CD14-positive monocyte (primary cell): Measurements from ENCODE around the gene CIBAR2. TPM values are rescaled to one million over a fixed set of nuclear protein-coding genes. Genes with fewer than 3 reads are reported as not detected.

ENCODE experiments used
- DNase-seq, 3 donors: peaks; one replicate each; pipeline ENCODE4 v3.0.0-alpha.2; 2011 to 2022
- H2AFZ ChIP-seq: 2 replicates; pipeline ENCODE4 v1.6.0; 2012; ENCODE audit warnings: mild to moderate bottlenecking, low read depth, low read length, inconsistent platforms; ENCODE audit not compliant: insufficient read depth, poor library complexity, severe bottlenecking
- H3K27ac ChIP-seq, 2 donors: 1 replicate in 1 of 2; 2 replicates in 1 of 2; pipeline ENCODE4 v1.5.1; 2012 to 2013; ENCODE audit warnings: low read length in 2 of 2, control low read depth in 1 of 2, inconsistent platforms in 1 of 2, low read depth in 1 of 2, mild to moderate bottlenecking in 1 of 2
- H3K27me3 ChIP-seq, 2 donors: one replicate each; pipeline versions ENCODE4 v1.6.0 to v1.6.1; 2011 to 2013; ENCODE audit warnings: low read length in 2 of 2; ENCODE audit not compliant: control insufficient read depth in 2 of 2, insufficient read depth in 2 of 2
- H3K36me3 ChIP-seq, 2 donors: replicated peaks in 1 of 2; 1 replicate in 1 of 2; 2 replicates in 1 of 2; pipeline versions ENCODE4 v1.5.1 to v1.6.1; 2012 to 2013; ENCODE audit warnings: low read length in 2 of 2, control low read depth in 1 of 2, inconsistent platforms in 1 of 2, mild to moderate bottlenecking in 1 of 2; ENCODE audit not compliant: insufficient read depth in 2 of 2, control insufficient read depth in 1 of 2
- H3K4me1 ChIP-seq, 2 donors: 1 replicate in 1 of 2; 2 replicates in 1 of 2; pipeline versions ENCODE4 v1.5.1 to v1.6.1; 2012 to 2013; ENCODE audit warnings: low read length in 2 of 2, control low read depth in 1 of 2, inconsistent platforms in 1 of 2, mild to moderate bottlenecking in 1 of 2, moderate library complexity in 1 of 2; ENCODE audit not compliant: insufficient read depth in 2 of 2, control insufficient read depth in 1 of 2
- H3K4me2 ChIP-seq: replicated peaks from 2 replicates; pipeline ENCODE3; 2012; ENCODE audit warnings: low read length, moderate library complexity, mild to moderate bottlenecking; ENCODE audit not compliant: poor library complexity, severe bottlenecking; ENCODE audit errors: extremely low read depth
- H3K4me3 ChIP-seq, 3 experiments: fragments of 200-600 bp in 1 of 3; sonication (generic) in 1 of 3; replicated peaks in 1 of 3; 1 replicate in 2 of 3; 2 replicates in 1 of 3; pipeline ENCODE4 v1.5.1; 2011 to 2013; ENCODE audit warnings: low read length in 3 of 3, mild to moderate bottlenecking in 3 of 3, control low read depth in 2 of 3, low read depth in 2 of 3, inconsistent platforms in 1 of 3, moderate library complexity in 1 of 3
- H3K79me2 ChIP-seq: 2 replicates; pipeline ENCODE4 v1.6.0; 2012; ENCODE audit warnings: mild to moderate bottlenecking, control low read depth, inconsistent platforms, low read length, moderate library complexity; ENCODE audit not compliant: insufficient read depth
- H3K9ac ChIP-seq: 2 replicates; pipeline ENCODE4 v1.6.0; 2017; ENCODE audit warnings: low read length, mild to moderate bottlenecking; ENCODE audit not compliant: insufficient read depth, poor library complexity, severe bottlenecking
- H3K9me3 ChIP-seq, 2 donors: replicated peaks in 1 of 2; 1 replicate in 1 of 2; 2 replicates in 1 of 2; pipeline versions ENCODE4 v1.5.1 to v1.6.1; 2012 to 2013; ENCODE audit warnings: low read length in 2 of 2, control low read depth in 1 of 2; ENCODE audit not compliant: control insufficient read depth in 1 of 2, insufficient read depth in 1 of 2
- H4K20me1 ChIP-seq: 2 replicates; pipeline ENCODE4 v1.6.0; 2012; ENCODE audit warnings: mild to moderate bottlenecking, low read length, control low read depth, moderate library complexity; ENCODE audit not compliant: insufficient read depth
- H3K27ac Mint-ChIP-seq, 7 donors: one replicate each; pipeline ENCODE4 v1.8.0; 2020; ENCODE audit warnings: mild to moderate bottlenecking in 7 of 7, mixed read lengths in 7 of 7, moderate library complexity in 6 of 7, inconsistent platforms in 2 of 7
- H3K27me3 Mint-ChIP-seq, 3 donors: one replicate each; pipeline ENCODE4 v1.8.0; 2021 to 2022; ENCODE audit warnings: low read depth in 3 of 3, mild to moderate bottlenecking in 3 of 3, mixed read lengths in 3 of 3, moderate library complexity in 3 of 3, inconsistent platforms in 1 of 3
- H3K36me3 Mint-ChIP-seq, 2 donors: one replicate each; pipeline ENCODE4 v1.8.0; 2020; ENCODE audit warnings: mixed read lengths in 2 of 2, inconsistent platforms in 1 of 2, mild to moderate bottlenecking in 1 of 2
- H3K4me1 Mint-ChIP-seq: one replicate; pipeline ENCODE4 v1.8.0; 2020; ENCODE audit warnings: mild to moderate bottlenecking, mixed read lengths
- H3K4me3 Mint-ChIP-seq, 2 donors: one replicate each; pipeline ENCODE4 v1.8.0; 2020; ENCODE audit warnings: mild to moderate bottlenecking in 2 of 2, mixed read lengths in 2 of 2, moderate library complexity in 1 of 2
- H3K9me3 Mint-ChIP-seq, 7 donors: one replicate each; pipeline ENCODE4 v1.8.0; 2020 to 2022; ENCODE audit warnings: mixed read lengths in 7 of 7, mild to moderate bottlenecking in 6 of 7, moderate library complexity in 6 of 7, inconsistent platforms in 2 of 7
- CTCF ChIP-seq: fragments of 200-600 bp; IDR thresholded peaks from one replicate; pipeline ENCODE4 v1.8.0; 2022; ENCODE audit warnings: antibody characterized with exemption, mild to moderate bottlenecking
- WGBS: methylation state at CpG from one replicate; pipeline ENCODE4 v1.1.5; 2013; ENCODE audit warnings: missing lambda C conversion rate; ENCODE audit not compliant: insufficient coverage; 5-methylcytosine and 5-hydroxymethylcytosine counted together
- intact Hi-C, 2 donors: fragments of 100-400 bp; cut with micrococcal nuclease; formaldehyde crosslinking; loops; one replicate each; pipeline versions ENCODE4 v1.15.0 to v1.15.1; 2023
- polyA plus RNA-seq, 3 donors: library from polyadenylated mRNA; depleted of rRNA in 1 of 3; unstranded in 2 of 3; stranded (reverse) in 1 of 3; fragments of 300-500 nt in 2 of 3; fragments of >200 nt in 1 of 3; fragmentation: Illumina TruSeq in 2 of 3; gene quantifications; 1 replicate in 2 of 3; 2 replicates in 1 of 3; pipeline ENCODE4 v1.2.3, GENCODE V29; 2012 to 2021

Gene CIBAR2
- polyA plus RNA-seq, 3 donors = not detected

- Histone ChIP-seq H3K4me2 (no peak overlapping the region), H3K9me3 (no peaks in the 10 kb centered on the region), H2AFZ (no peak overlapping the region), H3K27ac (no peak overlapping the region), H3K27me3 (no peaks in the 10 kb centered on the region), H3K9ac (no peak overlapping the region), H3K36me3 (peaks cover 60 to 75% of the 10 kb centered on the region in 2 donors), H3K4me1 (peaks cover 28 to 31% of the 10 kb centered on the region in 2 donors), H3K79me2 (peaks cover 60% of the 10 kb centered on the region), H3K4me3 (no peak overlapping the region), H4K20me1 (peaks cover 60% of the 10 kb centered on the region)
- intact Hi-C loops = no loop called here
- H3K36me3 Mint-ChIP-seq = peaks cover 75 to 91% of the 10 kb centered on the region in 2 donors
- H3K9me3 Mint-ChIP-seq = no peaks in the 10 kb centered on the region
- WGBS = 93% methylated on average over 8 of the region's 12 CpGs
- no peak for DNase-seq
- H3K27ac Mint-ChIP-seq = peak overlapping the region in 4 of 7 donors; percentile 28 to 67 (median 49)
- no peak overlapping the region for H3K4me3 Mint-ChIP-seq
- no peak for TF ChIP-seq CTCF
- peaks cover 31% of the 10 kb centered on the region for H3K4me1 Mint-ChIP-seq
- H3K27me3 Mint-ChIP-seq = peaks cover 0 to 1% (median 1%) of the 10 kb centered on the region in 3 donors
Observed at GRCh38 chr16:85066346-85066885, 45.9 kb downstream of the CIBAR2 start.

- H3K9ac ChIP-seq = no peak overlapping the region
- WGBS = 89% methylated on average over 11 of the region's 13 CpGs
- H3K4me1 Mint-ChIP-seq = peaks cover 43% of the 10 kb centered on the region
- no peaks in the 10 kb centered on the region for H3K27me3 ChIP-seq
- peak overlapping the region in 1 of 2 donors; percentile 3 for H3K27ac ChIP-seq
- H3K4me1 ChIP-seq = peaks cover 41 to 44% of the 10 kb centered on the region in 2 donors
- H3K4me2 ChIP-seq = no peak overlapping the region
- H3K27me3 Mint-ChIP-seq = peaks cover 0 to 1% (median 1%) of the 10 kb centered on the region in 3 donors
- peak overlapping the region in 3 of 7 donors; percentile 4 to 50 (median 15) for H3K27ac Mint-ChIP-seq
- peaks cover 68% of the 10 kb centered on the region for H3K79me2 ChIP-seq
- H3K9me3 ChIP-seq = no peaks in the 10 kb centered on the region
- no peak overlapping the region for H3K4me3 Mint-ChIP-seq
- H3K36me3 ChIP-seq = peaks cover 49 to 62% of the 10 kb centered on the region in 2 donors
- peaks cover 64 to 85% of the 10 kb centered on the region in 2 donors for H3K36me3 Mint-ChIP-seq
- intact Hi-C loops = no loop called here
- no peak for TF ChIP-seq CTCF
- no peak for DNase-seq
- H3K9me3 Mint-ChIP-seq = no peaks in the 10 kb centered on the region
- no peak overlapping the region for H3K4me3 ChIP-seq
- no peak overlapping the region for H2AFZ ChIP-seq
- peaks cover 47% of the 10 kb centered on the region for H4K20me1 ChIP-seq
Observed at GRCh38 chr16:85065099-85065498, 47.2 kb downstream of the CIBAR2 start.
